ENCODE measurements around the gene CDK14. TPM values are rescaled to one million over a fixed set of nuclear protein-coding genes. Genes with fewer than 3 reads are reported as not detected.
"Not testable (repeated sequence)": the region's sequence is repeated elsewhere in the genome, so short reads cannot be mapped to it uniquely, and the experiment has no call there.

Gene CDK14
- total and polyA plus RNA-seq, 2 donors (not counting 3 experiments of a cell fraction or from before 2014, with no cell fraction given) = 5.5 to 34.2 TPM

GRCh38 chr7:90631502-90631901, 35.4 kb downstream of the CDK14 start:
- no peak for FAIRE-seq
- no peaks in the 10 kb centered on the region for H3K27me3 ChIP-seq (ENCODE audit: control insufficient read depth in 2 of 2, insufficient read depth in 2 of 2, low read length in 2 of 2)
- H3K9me3 ChIP-seq (replicated peaks; ENCODE audit: control insufficient read depth, insufficient read depth, low read length) = no peaks in the 10 kb centered on the region
- intact Hi-C loops (cut with micrococcal nuclease) (no loop called here), dilution Hi-C loops (cut with MboI; ENCODE audit: extremely low pct_ligation_motif_present, low sequenced_read_pairs) (no loop called here)
- no peaks in the 10 kb centered on the region for H3K9me1 ChIP-seq (replicated peaks; ENCODE audit: control insufficient read depth, extremely low read depth, insufficient read depth, low read length)
- no peaks in the 10 kb centered on the region for H4K20me1 ChIP-seq (replicated peaks; ENCODE audit: control insufficient read depth, extremely low read depth, insufficient read depth, low read length)
- no peaks in the 10 kb centered on the region for H3K4me1 ChIP-seq (ENCODE audit: control insufficient read depth, extremely low read depth, insufficient read depth, low read length)
- H3K4me2 ChIP-seq (ENCODE audit: insufficient read depth, low read length) = no peak overlapping the region
- BruUV-seq (replicated peaks) = no TSS peak
- peaks cover 5% of the 10 kb centered on the region for H3K79me2 ChIP-seq (ENCODE audit: control insufficient read depth, insufficient read depth, low read length)
- no peak for DNase-seq (ENCODE audit: low read depth, low spot score)
- no peak overlapping the region for H3K4me3 ChIP-seq (replicated peaks in 1 of 3; ENCODE audit: insufficient read depth in 1 of 3, low read depth in 1 of 3, low read length in 3 of 3)
- no peak overlapping the region for H2AFZ ChIP-seq (ENCODE audit: low read depth, low read length)
- H3K36me3 ChIP-seq (ENCODE audit: control insufficient read depth in 2 of 2, extremely low read depth in 1 of 2, insufficient read depth in 2 of 2, low read length in 2 of 2) = no peaks in the 10 kb centered on the region
- TF ChIP-seq EZH2 (IDR thresholded peaks at IDR 0.05; ENCODE audit: borderline replicate concordance, low read depth, low read length, severe bottlenecking) (no peak), MAX (IDR thresholded peaks at IDR 0.05; ENCODE audit: insufficient read depth, insufficient read length) (no peak), POLR2A (IDR thresholded peaks at IDR 0.05; ENCODE audit: low read depth, low read length) (no peak), MYC (IDR thresholded peaks at IDR 0.05; ENCODE audit: low read depth, low read length) (no peak), JUN (IDR thresholded peaks at IDR 0.05; ENCODE audit: borderline replicate concordance, insufficient read depth, insufficient read length, low read depth) (no peak), GATA2 (IDR thresholded peaks at IDR 0.05; ENCODE audit: insufficient read depth, insufficient read length, low read depth, low read length) (no peak), FOS (IDR thresholded peaks at IDR 0.05; ENCODE audit: borderline replicate concordance, insufficient read depth, low read length) (no peak), POLR2AphosphoS5 (IDR thresholded peaks at IDR 0.05; ENCODE audit: insufficient read depth, low read depth, low read length) (no peak), CTCF (IDR thresholded peaks at IDR 0.05; ENCODE audit: extremely low read depth in 1 of 2, insufficient read depth in 1 of 2, low read depth in 1 of 2, low read length in 2 of 2) (no peak)
- H3K9ac ChIP-seq (replicated peaks; ENCODE audit: extremely low read depth, insufficient read depth, low read length) = no peak overlapping the region
- ChIA-PET CTCF (interaction anchor here (0.9 to 1.5 kb wide), 4 partner anchors 35 to 403 kb away, joined by 3 to 6 read pairs (median 4); partner anchors contain the start of gene CDK14), POLR2A (no interaction called here)
- H3K27ac ChIP-seq (ENCODE audit: insufficient read depth, low read depth, low read length) = no peak overlapping the region

- H3K4me2 ChIP-seq (ENCODE audit: insufficient read depth, low read length); H3K79me2 ChIP-seq (ENCODE audit: control insufficient read depth, insufficient read depth, low read length); H3K4me3 ChIP-seq (replicated peaks in 1 of 3; ENCODE audit: insufficient read depth in 1 of 3, low read depth in 1 of 3, low read length in 3 of 3); FAIRE-seq; CTCF ChIA-PET; H3K9me3 ChIP-seq (replicated peaks; ENCODE audit: control insufficient read depth, insufficient read depth, low read length); H3K9ac ChIP-seq (replicated peaks; ENCODE audit: extremely low read depth, insufficient read depth, low read length); dilution Hi-C loops (cut with MboI; ENCODE audit: extremely low pct_ligation_motif_present, low sequenced_read_pairs); H2AFZ ChIP-seq (ENCODE audit: low read depth, low read length); H3K27me3 ChIP-seq (ENCODE audit: control insufficient read depth in 2 of 2, insufficient read depth in 2 of 2, low read length in 2 of 2); H3K4me1 ChIP-seq (ENCODE audit: control insufficient read depth, extremely low read depth, insufficient read depth, low read length); intact Hi-C loops (cut with micrococcal nuclease); DNase-seq (ENCODE audit: low read depth, low spot score); H3K27ac ChIP-seq (ENCODE audit: insufficient read depth, low read depth, low read length); H3K9me1 ChIP-seq (replicated peaks; ENCODE audit: control insufficient read depth, extremely low read depth, insufficient read depth, low read length); H3K36me3 ChIP-seq (ENCODE audit: control insufficient read depth in 2 of 2, extremely low read depth in 1 of 2, insufficient read depth in 2 of 2, low read length in 2 of 2); POLR2A ChIA-PET; H4K20me1 ChIP-seq (replicated peaks; ENCODE audit: control insufficient read depth, extremely low read depth, insufficient read depth, low read length); BruUV-seq (replicated peaks): not testable (repeated sequence)
Observed at GRCh38 chr7:90639683-90640082, 43.6 kb downstream of the CDK14 start.
